Embryonic facial prominence (tissue), 1 donor: ENCODE data around the gene KLHL22.
"Not testable (repeated sequence)": the region's sequence is repeated elsewhere in the genome, so short reads cannot be mapped to it uniquely, and the experiment has no call there.

ENCODE experiments used
- DNase-seq: peaks from one replicate; pipeline ENCODE4 v3.0.0-alpha.2; 2016; ENCODE audit errors: extremely low spot score

Gene KLHL22

GRCh38 chr22:20400606-20401375, 94.8 kb downstream of the KLHL22 start:
- DNase-seq: no peak

DNA sequence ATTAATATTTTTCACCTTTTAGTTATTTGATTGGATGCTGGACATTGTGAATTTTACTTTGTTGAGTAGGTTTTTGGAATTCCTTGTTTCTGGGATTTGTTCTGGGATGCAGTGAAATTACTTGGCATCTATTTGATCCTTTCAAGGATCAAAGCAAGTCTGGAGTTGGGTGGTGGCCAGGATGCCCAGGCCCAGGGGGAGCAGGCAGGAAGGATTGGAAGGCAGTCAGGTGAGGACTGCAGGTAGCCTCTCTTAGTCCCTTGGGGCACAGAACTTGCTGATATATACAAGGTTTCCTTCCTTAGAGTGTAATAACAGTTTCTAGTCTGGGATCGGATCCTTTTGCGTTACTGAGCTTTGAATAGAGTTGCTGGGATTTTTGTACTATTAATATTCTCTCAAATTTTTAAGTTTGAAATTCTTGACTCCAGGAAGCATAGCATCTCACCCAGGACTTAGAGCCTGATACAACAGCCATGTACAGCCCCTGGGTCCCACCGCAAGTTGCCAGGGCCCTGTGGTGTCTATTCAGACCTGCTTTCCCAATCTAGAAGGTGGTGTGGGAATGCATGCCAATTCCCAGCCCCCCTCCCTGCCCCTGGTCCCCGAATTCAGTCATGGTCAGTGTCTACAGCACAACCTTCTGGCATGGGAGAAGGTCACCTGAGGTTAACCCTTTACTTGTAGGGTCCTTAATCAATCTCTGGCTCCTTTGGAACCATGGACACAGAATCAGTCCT, 95.6 kb downstream of the KLHL22 start:
- DNase-seq: no peak

DNA sequence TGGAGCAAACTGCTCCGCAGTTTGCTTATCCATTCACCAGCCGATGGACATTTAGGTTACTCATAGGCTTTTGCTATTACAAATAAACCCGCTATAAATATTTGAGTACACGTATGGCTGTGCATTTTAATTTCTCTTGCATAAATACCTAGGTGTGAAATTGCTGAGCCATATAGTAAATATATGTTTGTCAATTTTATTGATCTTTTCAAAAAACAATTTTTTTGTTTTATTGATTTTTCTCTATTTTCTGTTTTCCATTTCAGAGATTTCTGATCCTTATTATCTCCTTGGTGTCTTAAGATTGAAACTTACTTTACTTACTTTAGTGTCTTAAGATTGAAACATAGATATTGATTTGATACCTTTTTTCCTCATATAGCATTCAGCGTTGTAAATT, 97.2 kb downstream of the KLHL22 start:
- no peak for DNase-seq

- DNase-seq: no peak
Measured at GRCh38 chr22:20397498-20397897, 98.1 kb downstream of the KLHL22 start.

- no peak for DNase-seq
Measured at GRCh38 chr22:20396639-20397038, 99.0 kb downstream of the KLHL22 start.

GRCh38 chr22:20395907-20396287, 99.7 kb downstream of the KLHL22 start:
- no peak for DNase-seq

DNA sequence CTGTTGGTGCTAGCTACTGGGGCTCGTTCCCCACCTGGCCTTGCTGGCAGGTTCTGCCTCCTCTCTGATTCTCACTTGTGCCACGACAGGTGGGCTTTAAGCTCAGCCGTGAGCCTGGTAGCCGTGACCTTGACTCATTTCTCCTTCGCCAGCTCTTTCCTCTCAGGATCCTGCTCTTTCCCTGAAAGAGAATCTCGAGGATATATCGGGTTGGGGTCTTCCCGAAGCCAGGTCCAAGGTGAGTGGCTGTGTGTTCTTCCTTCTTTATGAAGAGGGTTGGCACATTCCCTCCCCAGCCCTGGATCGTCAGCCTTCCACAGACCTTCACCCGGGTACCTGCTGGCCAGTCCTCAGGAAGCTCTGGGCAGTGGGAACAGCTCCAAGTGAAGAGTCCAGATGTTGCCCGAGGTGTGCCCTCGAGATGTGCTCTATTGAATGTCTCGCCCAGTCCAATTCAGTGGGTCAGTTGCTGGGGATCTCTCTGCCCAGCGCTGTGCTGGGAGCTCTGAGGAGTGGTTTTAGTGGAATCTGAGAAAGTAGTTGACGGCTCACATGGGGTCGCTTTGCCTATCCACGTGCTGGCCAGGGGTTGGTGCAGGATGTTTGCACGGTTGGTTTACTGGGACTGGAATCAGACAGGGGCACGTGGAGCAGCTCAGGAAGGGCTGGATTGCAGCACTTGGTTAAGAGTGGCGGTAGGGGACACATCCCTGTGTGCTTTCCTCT, 100.3 kb downstream of the KLHL22 start:
- no peak for DNase-seq

DNA sequence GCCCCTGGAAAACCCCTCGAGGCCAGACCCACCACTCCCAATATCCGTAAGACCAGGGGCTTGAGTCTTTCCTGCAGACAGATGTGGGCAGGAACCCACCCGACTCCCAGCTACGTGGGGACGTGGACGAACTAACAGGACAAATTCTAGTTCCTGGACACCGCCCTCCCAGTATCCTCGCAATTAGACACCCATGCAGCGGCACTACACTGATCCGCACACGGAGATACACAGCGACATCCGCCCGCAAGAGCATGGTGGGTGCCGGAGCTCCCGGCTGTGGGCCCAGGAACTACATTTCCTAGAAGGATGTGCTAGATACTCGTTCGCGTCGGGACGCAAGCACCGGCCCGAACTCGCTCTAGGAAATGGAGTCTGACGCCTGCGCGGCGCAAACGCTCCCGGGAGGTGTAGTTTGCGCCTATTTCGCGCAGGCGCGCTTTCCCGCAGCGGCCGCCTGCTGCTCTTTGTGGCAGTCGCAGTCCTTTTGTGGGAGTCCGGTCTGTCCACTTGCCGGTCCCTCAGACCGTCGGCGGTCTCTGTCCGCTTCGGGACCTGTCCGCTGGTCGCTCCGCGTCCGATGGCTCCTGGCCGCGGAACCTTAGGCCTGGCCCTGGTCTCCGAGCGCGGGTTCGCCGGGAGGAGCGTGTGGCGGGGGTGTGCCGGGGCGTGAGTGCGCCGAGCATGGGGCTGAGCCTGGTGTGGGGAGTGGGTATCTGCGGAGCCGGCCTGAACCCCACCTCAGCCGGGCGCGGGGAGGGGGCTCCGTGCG, 101.7 kb downstream of the KLHL22 start, which contains the start of gene ZNF74:
Gene ZNF74, plus strand, starts transcription at position 447 of the 772 bp plus-strand sequence. CDS start 478 bp downstream, outside the sequence.
- DNase-seq: peak; percentile 87

GRCh38 chr22:20392983-20393704, 102.5 kb downstream of the KLHL22 start:
- no peak for DNase-seq

- DNase-seq: not testable (repeated sequence)
Measured at GRCh38 chr22:20392365-20392881, 103.2 kb downstream of the KLHL22 start.
